ENCODE measurements around the gene RASD1.

RASD1 gene

DNA sequence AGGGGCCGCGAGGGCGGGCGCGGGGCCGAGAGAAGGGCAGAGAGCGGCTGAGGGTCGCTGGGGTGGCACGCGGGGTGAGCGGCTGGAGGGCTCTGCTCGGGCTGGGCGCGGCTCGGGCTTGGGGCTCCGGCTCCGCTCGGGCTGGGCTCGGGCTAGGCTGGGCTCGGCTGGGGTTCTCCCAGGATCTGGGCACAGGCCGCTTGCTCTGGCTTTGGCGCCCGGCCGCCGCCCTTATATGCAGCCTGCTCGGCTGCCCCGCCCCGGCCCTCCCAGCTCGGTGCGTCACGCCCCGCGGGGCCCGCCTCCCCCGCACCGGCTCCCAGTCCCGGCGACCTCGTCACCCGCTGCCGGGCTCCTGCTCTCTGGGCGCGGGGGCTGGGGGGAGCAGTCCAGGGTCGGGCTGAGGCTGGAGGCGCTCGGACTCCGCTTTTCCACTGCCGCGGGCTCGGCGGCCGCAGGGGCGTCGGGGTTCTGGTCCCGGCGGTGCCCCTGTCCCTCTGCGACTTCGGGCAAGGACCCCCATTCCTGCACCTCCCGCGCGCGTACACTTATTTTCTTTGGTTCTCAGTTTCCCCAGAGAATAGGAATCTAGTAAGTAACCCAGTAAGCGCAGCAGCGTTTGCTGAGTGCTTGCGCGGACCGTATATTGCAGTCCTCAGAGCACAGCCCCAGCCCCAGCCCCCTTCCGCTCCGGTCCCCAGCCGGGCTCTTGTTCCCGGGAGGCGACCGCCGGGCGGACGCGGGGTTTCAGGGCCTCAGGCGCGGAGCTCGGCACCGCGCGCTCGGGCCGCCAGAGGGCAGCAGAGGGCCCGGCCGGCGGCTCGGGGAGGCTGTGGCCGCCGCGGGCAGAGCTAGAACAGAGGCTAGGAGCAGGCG is at the start of gene RASD1:
Gene RASD1 (minus strand): TSS at position 207 of the 876 bp plus-strand sequence. CDS start 214 bp downstream, outside the sequence.
- peak; percentile 74 to 86 for DNase-seq

DNA sequence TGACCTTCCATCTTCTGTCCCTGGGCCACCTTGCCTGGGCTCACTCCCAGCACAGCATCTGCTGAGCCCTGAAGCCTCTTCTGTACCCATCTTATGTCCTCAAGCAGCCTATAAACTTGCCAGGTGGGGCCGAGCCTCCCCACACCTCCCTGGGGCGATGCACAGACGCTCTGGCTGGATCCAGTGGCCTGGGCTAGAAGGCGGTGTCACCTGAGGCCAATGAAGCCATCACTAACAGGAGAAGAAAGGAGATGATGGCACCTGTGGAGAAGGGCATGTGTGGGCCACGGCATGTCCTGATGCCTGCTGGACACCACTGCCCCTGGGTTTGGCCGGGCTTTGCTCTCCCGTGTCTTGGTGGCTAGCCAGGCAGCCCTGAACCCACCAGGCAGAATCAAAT is 49.8 kb upstream of the RASD1 start:
- no peak for DNase-seq

DNA sequence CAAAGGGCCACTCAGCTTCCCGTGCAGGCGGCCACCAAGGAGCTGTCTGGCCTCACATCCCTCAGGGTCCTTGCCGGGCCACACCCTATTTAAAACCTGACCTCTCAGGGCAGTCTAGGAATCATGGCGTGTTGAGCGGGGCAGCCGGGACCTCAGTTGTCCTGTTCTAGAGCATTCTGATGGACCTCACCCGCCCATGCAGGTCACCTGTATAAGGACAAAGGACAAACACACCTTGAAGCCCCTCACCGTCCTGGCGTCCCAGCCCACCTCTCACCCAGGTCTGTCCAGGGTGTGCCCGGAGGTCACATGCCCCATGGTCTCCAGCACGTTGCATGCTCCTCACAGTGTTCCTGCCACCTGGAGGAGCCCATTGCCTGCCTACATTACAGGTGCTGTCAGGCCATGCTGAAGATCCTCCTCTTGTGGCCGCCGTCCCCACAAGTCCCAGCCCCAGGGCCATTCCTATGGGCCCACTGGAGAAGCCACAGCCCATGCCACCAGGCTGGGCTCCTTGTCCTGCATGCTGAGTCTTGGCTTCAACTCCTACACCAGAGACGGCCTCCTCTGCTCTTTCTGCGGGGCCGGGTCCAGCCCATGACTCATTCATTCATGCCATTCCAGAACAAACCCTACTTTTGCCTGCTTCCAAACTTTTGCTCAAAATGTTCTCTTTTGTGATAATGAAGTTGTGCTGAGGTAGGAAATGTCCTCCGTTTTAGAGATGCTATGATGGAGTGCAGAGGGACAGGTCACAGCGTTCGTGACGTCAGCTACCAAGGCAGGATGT is 49.0 kb upstream of the RASD1 start:
- no peak for DNase-seq

- DNase-seq = no peak
Measured at GRCh38 chr17:17542906-17543635, 46.9 kb upstream of the RASD1 start.

- no peak for DNase-seq
Measured at GRCh38 chr17:17541640-17542001, 45.4 kb upstream of the RASD1 start.

- no peak for DNase-seq
Measured at GRCh38 chr17:17540935-17541639, 44.9 kb upstream of the RASD1 start.

- peak in 1 of 2 experiments; percentile 76 for DNase-seq
Measured at GRCh38 chr17:17540278-17540906, 44.2 kb upstream of the RASD1 start.

GRCh38 chr17:17539591-17539990 is 43.4 kb upstream of the RASD1 start:
- no peak for DNase-seq

DNA sequence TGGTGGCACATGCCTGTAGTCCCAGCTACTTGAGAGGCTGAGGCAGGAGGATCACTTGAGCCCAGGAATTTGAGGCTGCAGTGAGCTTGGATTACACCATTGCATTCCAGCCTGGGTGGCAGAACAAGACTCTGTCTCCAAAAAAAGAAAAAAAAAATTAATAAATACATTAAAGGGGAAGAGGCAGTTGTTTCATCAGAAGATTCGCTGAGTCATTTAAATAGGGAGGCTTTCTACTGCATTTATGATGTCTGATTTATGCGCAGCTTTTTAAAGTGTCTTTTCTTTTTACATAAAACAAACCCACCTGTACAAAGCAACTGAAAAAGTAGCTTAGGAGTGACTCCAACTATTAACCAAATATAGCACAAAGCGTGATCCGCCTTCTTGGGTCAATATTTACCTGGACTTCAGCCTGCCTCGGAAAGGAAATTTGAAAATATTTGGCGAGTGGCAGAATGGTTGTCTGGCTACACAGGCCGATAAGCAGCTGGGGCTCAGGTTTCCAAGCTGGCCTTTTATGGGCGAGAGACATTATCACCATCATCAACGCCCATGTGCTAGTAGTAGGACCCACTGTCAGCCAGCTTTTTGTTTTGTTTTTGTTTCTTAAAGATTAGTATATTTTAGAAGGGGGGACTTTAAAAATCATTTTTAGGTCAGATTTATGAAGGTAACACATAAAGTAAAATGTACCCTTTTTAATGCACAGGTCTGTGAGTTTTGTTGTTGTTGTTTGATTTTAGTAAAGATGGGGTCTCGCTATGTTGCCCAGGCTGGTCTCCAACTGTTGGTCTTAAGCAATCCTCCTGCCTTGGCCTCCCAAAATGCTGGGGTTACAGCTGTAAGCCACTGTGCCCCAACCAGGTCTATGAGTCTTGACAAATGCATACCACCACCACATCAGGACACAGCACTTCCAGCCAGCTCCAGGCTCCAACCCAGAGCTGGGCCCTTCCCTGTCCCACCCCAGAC is 42.5 kb upstream of the RASD1 start:
- peak in 1 of 2 experiments; percentile 35 for DNase-seq

DNA sequence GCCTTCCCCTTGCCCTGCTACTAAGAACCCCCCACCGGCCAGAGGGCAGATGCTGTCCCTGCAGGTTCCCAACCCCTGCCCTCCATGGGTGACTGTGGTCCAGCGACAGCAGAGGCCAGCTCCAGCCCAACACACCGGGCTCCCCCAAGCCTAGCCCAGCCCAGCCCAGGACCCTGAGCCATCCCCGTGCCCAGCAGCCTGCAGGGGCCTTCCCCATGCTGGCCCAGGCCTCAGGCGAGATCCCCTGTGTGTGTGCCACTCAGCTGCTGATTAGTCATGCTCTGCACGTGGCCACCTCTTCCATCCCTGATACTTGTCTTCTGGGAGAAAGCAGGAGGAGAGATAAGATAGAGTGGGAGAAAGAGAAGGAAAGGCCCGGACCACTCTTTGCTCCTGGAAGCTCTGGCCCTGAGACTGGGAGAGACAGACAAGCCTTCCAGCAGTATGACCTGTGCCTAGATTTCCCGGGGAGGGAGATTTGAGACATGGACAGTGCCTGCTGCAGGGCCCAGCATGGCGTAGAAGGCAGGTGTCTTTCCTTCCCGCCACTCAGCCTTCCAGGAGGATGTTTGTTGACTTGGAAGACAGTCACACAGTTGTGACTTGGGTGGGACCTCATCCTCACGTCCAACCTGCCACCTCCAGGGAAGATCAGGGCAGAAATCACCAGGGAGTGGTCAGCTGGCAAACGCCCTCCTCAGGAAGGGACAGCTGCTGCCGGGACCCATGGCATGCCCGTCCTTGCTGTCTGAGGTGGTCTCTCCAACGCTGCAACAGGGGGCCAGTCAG is 41.3 kb upstream of the RASD1 start:
- DNase-seq = no peak

DNA sequence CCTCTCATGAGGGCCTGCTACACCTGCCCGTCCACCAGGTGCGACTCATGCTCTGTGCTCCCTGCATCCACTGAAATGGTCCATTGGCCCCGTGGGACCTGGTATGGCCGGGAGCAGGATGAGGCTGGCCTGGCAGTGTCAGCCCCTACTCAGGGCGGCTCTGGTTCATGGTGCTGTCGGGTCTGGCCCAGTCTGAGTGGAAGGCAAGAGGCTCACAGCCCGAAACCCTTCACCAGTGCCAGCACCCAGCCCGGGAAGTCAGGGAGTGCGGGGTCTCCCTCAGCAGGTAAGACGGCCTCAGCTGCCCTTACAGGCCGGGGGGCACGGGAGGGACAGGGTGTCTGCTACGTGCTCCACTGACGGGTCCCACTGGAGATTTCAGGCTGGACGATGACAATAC is 40.5 kb upstream of the RASD1 start:
- no peak for DNase-seq

DNA sequence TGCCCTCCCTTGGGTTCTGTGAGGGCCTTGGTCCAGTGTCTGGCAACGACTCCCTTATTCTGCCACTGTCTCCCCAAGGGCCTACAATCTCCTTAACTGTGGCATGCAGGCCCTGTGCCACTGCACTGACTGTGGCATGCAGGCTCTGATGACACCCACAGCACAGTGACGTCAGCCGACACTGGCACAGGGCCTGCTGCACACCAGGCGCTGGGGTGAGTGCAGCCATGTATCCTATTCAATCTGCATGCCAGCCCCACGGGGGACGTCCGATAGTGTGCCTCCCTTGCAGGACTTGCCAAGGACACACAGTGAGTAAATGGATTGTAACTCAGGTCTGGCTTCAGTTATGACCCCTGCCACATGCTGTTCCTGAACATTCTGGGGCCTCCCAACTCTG is 39.8 kb upstream of the RASD1 start:
- no peak for DNase-seq

GRCh38 chr17:17533901-17534441 is 37.8 kb upstream of the RASD1 start:
- DNase-seq = no peak

DNA sequence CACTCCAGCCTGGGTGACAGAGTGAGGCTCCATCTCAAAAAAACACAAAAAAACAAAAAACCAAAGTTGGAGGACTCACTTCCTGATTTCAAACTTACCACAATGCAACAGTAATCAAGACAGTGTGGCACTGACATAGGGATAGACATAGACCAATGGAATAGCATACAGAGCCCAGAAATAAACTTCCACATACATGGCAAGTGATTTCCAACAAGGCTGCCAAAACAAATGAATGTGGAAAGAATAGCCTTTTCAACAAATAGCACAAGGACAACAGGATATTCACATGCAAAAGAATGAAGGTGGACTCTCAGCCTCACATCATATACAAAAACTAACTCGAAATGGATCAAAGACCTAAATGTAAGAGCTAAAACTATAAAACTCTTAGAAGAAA is 36.8 kb upstream of the RASD1 start:
- DNase-seq = no peak

DNA sequence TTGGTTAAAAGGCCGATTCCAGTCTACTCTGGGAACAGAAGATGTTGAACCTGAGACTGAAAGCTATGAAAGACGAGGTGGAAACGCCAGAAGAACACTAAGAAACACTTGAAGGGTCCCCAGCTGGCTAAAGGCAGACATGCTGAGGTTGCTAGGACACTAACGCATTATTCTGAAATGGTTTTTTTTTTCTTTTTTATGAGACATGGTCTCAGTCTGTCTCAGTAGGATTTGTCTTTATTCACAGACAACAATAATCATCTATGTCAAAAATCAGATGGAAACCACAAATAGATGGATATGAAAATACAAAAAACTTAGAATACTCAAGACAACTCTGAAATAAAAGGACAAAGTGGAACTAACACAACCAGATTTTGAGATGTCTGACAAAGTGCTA is 35.0 kb upstream of the RASD1 start:
- peak; percentile 35 to 51 for DNase-seq

DNA sequence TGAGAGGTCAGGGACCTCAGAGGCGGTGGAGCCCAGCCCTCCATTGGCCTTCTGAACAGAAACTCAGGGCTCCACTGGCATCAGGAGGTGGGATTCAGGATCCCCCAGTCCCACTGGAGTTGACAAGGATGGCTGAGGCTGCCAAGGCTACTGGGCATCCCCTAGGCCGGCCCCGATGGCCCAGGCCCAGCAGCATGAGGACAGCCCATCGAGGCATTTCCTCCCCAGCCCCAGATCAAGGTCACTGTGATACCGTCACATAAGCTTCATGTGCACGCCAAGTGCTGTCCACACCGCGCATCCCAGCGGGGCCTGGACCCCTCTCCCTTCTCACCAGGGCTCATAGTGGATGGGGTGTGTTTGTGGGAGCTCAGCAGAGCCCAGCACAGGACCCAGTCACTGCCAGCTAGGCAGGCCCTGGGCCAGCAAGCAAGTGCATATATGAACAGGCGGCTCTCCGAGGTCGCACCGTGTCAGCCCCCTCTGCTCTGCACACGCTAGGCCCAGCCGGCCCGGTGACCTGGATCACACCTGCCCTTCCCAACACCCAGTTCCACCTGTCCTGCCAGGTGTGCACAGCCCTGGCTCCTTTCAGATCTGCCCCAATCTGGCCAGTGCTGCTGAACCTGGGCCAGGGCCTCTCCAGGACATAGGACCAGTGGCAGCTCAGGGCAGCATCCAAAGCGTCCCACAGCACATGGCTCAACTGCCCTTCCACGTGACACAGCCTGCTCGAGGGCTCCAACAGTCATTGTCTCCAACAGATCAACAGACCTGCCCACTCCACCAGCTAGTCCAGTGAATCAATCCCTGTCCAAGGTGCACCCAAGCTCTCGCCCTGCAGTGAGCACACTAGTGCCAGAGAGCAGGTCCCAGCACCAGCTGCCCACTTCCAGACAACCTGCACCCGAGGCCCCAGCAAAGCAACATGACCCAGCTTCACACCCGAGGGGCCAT is 32.8 kb upstream of the RASD1 start:
- no peak for DNase-seq

DNA sequence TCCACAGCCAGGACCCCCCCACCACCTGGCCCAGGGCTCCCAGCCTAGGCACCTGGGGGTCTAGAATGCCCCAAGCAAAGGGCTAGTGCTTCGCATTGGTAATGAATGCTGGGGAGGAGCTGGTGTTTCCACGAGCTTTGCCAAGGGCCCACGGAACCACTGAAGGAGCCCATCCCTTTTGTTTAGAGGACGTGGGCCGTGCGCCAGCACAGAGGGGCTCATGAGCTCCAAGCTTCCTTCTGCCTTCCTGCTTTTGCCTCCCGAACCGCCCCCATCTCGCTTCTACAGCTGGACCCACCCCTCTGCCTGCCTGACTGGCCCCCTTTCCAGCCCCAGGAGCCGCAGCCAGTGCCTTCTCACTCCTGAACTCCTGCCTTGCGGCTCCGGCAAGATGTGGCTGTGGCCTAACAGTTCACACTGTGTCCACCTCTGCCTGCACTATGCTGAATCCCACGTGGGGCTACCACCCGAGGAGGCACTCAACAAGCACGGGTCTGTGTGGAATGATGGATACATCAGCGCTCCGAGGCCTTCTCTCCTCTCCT is 31.8 kb upstream of the RASD1 start:
- no peak for DNase-seq

DNA sequence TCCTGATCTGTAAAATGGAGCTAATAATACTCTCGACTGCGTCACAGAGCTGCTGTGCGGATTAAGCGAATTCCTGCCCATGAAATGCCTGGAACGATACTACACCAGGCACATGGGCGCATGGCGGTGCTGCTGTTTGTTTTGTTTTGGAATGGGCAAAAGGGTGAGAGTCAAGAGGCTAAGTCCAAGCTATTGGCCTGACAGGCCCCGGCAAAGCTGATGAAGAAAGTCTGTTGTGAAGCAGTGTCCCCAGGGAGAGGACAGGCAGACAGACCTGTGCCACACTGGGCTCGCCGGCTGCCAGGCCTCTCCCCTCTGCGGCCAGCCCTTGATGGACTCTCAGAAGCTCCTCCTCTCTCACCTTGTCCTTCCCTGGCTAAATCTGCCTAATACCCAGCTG is 31.3 kb upstream of the RASD1 start:
- DNase-seq = no peak
